OCI-LY3 (cell line): ENCODE data around the gene TINAG.

Experiments
- CTCF ChIP-seq: fragments of 200-600, 300-600 bp; sonication (generic); IDR thresholded peaks from 2 replicates; pipeline ENCODE4 v1.5.1; 2014; ENCODE audit warnings: antibody characterized with exemption, low read length, low read depth
- EZH2phosphoT487 ChIP-seq: fragments of 200-600 bp; shearing (Covaris generic); IDR thresholded peaks from 2 replicates; pipeline ENCODE4 v1.6.1; 2018; ENCODE audit warnings: antibody characterized with exemption, mixed run types, low read depth

GRCh38 chr6:54308986-54309315, 710 bp downstream of the TINAG start:
- TF ChIP-seq EZH2phosphoT487: no peak
- no peak for TF ChIP-seq CTCF
